HG03575 (cell line): ENCODE measurements around the gene ARL3.
"Not testable (repeated sequence)": the region's sequence is repeated elsewhere in the genome, so short reads cannot be mapped to it uniquely, and the experiment has no call there.

ENCODE experiments used
- ATAC-seq: cut with Tn5 transposase; IDR thresholded peaks from one replicate; pipeline ENCODE4 v1.9.1; 2021; ENCODE audit not compliant: unreplicated experiment, insufficient number of reproducible peaks, low FRiP score; ENCODE audit errors: extremely low read depth

The ARL3 gene

GRCh38 chr10:102741726-102742237, 27.6 kb upstream of the ARL3 start:
- ATAC-seq = no peak

- ATAC-seq = no peak
Measured at GRCh38 chr10:102740229-102740628, 26.0 kb upstream of the ARL3 start.

GRCh38 chr10:102738692-102739121, 24.5 kb upstream of the ARL3 start:
- ATAC-seq = no peak

DNA sequence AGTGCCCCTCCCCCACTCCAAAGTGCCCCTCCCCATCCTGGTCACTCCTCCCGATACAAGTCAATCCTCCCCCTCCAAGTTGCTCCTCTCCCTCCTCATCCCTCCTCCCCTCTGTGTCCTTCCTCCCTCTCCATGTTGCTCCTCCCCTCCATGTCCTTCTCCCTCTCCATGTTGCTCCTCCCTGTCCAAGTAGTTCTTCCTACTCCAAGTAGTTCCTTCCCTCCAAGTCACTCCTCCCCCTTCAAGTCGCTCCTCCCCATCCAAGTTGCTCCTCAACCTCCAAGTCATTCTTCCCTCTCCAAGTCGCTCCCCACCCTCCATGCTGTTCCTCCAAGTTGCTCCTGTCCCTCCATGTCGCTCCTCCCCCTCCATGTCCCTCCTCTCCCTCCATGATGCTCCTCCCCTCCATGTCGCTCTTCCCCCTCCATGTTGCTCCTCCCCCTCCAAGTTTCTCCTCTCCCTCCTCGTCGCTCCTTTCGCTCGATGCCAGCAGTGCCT, 20.9 kb upstream of the ARL3 start:
- ATAC-seq = no peak

GRCh38 chr10:102732661-102733060, 18.5 kb upstream of the ARL3 start:
- no peak for ATAC-seq

DNA sequence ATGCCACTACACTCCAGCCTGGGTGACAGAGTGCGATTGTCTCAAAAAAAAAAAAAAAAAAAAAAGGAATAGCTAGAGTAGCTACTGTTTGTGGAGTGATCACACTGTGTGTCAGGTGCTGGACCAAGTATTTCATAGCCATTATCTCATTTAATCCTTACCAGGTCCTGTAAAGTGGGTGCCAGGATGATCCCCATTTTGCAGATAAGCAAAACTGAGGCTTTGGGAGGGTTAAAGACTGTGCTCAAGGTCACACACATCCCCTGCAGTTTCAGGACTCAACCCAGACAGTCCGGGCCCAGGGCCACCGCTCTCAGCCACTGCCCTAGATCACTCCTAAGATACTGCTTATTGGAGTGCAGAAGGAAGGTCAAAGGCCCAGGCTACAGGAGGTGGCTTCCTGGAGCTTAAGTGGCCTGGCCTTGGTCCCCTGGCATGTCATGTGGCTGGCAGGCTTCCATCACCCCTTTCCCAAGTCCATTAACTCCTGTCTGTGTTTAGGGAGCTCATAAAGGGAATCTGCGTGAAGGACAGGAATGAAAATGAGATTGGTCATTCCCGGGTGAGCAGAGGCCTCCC, 17.1 kb upstream of the ARL3 start:
- no peak for ATAC-seq

DNA sequence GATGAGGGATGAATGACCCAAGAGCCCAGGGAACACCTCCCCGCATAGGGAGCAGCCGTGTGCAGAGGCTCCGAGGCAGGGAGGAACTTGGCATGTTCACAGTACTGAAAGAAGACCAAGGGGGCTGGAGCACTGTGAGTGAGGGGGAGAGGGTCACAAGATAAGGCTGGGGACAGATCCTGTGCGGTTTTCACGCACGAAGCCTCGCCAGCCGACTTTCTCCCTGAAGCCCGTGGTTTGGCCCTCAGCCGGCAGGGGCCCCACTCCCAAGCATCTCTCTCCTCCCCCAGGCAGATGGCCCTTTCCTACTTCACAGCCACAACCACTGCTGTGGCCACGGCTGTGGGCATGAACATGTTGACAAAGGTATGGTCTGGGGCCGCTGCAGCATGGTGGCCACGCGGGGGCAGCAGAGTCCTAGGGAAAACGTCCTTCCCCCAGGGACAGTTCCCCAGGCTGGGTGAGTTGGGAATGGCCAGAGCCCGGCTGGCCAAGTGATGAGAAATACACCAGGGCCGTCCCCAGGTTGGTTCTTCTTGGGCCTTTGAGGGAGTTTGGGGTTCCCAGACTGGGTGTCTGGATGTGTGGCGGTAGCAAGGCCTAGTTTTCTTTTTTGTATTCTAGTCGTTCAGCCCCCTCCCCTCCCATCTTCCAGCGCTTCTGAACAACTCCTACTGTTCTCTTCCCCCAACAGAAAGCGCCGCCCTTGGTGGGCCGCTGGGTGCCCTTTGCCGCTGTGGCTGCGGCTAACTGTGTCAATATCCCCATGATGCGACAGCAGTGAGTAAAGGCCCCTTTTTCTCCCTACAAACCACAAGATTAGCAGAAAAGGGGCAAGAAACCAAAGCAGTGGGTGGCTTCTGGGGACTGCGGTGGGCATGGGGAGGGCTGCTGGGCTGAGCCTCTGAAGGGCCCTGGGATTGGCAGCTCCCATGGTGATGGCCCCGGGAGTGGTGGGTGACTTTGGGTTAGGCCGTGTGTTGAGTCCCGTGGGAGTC, 15.1 kb upstream of the ARL3 start:
- ATAC-seq = no peak

GRCh38 chr10:102727037-102727818, 13.0 kb upstream of the ARL3 start:
- no peak for ATAC-seq

GRCh38 chr10:102726274-102726673, 12.1 kb upstream of the ARL3 start:
- ATAC-seq = no peak

DNA sequence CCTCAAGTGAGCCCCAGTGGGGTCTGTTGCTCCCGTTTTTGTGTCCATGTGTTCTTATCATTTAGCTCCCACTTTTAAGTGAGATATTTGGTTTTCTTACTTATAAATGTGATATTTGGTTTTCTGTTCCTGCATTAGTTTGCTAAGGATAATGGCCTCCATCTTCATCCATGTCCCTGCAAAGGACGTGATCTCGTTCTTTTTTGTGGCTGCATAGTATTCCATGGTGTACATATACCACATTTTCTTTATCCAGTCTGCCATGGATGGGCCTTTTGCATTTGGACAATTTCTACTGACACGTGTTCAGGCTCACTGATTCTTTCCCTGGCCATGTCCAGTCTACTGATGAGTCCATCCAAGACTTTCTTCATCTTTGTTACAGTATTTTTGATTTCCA, 9.8 kb upstream of the ARL3 start:
- ATAC-seq = no peak

- ATAC-seq = no peak
Measured at GRCh38 chr10:102721954-102722353, 7.8 kb upstream of the ARL3 start.

DNA sequence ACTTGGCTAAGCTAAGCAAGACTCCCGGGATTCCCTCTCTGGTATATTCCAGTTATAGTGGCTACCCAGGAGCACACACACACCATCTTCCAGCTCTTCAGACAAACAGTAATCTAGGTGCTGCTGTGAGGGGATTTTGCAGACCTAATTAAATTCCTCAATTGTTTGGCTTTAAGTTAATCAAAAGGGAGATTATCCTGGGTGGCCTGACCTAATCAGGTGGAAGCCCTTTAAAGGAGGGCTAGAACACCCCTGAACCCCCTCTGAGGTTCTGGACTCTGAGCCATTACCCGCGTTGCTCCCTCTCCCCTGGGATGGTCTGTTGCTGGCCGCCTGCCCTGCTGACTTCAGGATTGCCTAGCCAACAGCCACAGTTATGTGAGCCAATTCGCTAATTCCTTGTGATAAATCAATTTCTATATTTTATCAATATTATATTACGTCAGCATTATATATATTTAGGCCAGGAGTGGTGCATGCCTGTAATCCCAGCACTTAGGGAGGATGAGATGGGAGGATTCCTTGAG, 6.6 kb upstream of the ARL3 start:
- ATAC-seq = no peak

GRCh38 chr10:102720337-102720736, 6.1 kb upstream of the ARL3 start:
- ATAC-seq = no peak

DNA sequence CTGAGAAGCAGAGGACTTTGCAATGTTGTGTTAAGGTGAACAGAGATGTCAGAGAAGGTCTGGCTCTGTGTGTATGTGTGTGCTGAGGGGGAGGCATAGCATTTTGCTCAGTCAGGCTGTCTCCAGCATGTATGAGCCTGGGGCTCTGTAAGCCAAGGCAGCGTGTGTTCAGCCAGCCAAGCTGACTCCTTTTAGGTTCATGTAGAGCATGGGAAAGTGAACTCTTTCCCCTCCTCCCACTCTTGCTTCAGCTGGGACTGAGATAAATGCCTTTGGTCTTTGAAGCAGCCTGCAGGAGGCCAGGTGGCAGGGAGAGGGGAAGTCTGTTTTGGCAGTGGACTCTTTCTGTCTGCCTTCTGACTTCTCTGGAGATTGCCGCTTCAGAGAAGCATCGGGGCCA, 4.0 kb upstream of the ARL3 start:
- no peak for ATAC-seq

DNA sequence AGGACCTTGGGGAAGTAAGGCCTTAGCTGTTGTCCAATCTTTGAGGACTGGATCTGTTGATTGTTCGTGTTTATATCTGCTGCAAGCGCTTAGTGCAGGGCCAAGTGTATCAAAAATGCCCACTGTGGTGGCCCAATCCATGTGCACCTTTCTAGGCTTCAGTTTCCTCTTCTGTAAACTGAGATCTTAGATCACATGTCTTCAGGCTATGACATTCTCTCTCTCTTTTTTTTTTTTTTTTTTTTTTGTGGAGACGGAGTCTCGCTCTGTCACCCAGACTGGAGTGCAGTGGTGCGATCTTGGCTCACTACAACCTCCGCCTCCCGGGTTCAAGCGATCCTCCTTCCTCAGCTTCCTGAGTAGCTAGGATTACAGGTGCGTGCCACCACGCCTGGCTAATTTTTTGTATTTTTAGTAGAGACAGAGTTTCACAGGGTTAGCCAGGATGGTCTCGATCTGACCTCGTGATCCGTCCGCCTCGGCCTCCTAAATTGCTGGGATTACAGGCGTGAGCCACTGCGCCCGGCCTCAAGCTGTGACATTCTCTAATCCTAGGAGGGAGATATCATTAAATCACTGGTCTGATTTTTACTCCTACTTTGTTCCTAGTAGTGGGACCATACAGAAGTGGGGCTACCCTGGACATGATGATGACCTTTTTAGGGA, 2.8 kb upstream of the ARL3 start:
- ATAC-seq = not testable (repeated sequence)

- no peak for ATAC-seq
Measured at GRCh38 chr10:102715880-102716279, 1.7 kb upstream of the ARL3 start.

DNA sequence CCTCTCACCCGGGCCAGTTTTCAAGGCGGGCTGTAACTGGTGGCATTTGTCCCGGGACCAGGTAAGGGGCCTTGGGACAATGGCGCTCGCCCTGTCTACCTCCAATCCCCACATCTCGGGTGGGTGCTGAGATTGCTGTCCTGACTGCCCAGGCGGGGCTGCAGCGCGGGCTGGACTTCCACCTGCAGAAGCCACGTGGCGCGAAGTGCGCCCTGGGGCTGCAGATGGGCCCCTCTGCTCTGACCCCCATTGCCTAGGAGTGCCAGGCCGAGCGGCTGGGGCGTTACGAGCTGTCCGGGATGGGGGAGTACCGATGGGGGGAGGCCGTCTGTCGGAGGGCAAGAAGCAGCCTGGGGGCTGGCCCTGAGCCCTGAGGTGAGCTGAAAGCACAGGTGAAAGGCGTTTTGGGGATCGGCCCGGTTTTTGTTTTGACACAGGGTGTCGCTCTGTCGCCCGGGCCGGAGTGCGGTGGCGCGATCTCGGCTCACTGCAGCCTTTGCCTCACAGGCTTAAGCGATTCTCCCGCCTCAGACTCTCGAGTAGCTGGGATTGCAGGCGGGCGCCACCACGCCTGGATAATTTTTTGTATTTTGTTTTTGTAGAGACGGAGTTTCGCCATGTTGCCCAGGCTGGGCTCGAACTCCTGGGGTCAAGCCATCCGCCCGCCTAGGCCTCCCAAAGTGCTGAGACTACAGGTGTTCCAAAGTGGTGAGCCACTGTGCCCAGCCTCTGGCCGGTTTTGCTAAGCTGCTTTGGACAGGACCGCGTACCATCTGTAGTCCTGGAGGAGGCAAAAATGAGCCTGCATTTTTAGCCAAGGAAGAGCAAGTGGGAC, 641 bp upstream of the ARL3 start, which contains the start of gene SFXN2:
Gene SFXN2 (plus strand): TSS at position 16 of the 835 bp plus-strand sequence. CDS start 12,001 bp downstream, outside the sequence.
- ATAC-seq = no peak

DNA sequence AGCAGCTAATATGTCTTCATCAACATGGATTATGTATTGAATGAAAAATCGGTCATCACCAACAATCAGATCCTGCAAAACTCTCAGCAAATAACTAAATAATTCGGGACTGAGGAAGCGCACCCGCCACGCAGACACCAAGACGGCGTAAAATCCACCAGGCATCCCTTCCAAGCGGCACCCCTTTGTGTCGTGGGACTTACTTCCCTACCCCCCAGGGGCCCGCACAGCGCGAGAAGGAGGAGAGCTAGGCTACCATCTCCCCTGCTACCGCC, 721 bp downstream of the ARL3 start:
- no peak for ATAC-seq
